Endothelial cell of umbilical vein (primary cell): ENCODE measurements around the gene PSD2. TPM values are rescaled to one million over a fixed set of nuclear protein-coding genes. Genes with fewer than 3 reads are reported as not detected.

Experiments used
- BruUV-seq: library from RNA; stranded (reverse); fragments of 400-500 nt; replicated peaks from 2 replicates; lab custom pipeline; 2021; lab: Mats Ljungman, UMichigan
- CTCF ChIA-PET: fragments of 300-600, 350-600 bp; sonication (Branson Sonifier 250); formaldehyde crosslinking; loops from one replicate; lab custom pipeline; 2021; ENCODE audit warnings: antibody characterized with exemption, inconsistent platforms; lab: Charles Lee
- POLR2A ChIA-PET: fragments of 300-600, 350-600 bp; sonication (Branson Sonifier 250); formaldehyde crosslinking; loops from one replicate; lab custom pipeline; 2021; ENCODE audit warnings: antibody characterized with exemption, inconsistent platforms; lab: Charles Lee
- DNase-seq: peaks from one replicate; pipeline ENCODE4 v3.0.0-alpha.2; 2011; ENCODE audit warnings: low read depth, low spot score
- FAIRE-seq: peaks from 2 replicates; lab custom pipeline; 2011; peaks lifted over from hg19 to GRCh38; lab: Jason Lieb, UNC
- H2AFZ ChIP-seq: 2 replicates; pipeline ENCODE4 v1.6.0; 2012; ENCODE audit warnings: low read depth, low read length, control low read depth, inconsistent platforms
- H3K27ac ChIP-seq: 2 replicates; pipeline ENCODE4 v1.5.1; 2011; ENCODE audit warnings: low read depth, mild to moderate bottlenecking, control low read depth, low read length, moderate library complexity; ENCODE audit not compliant: insufficient read depth
- H3K27me3 ChIP-seq, 2 experiments: 2 replicates each; pipeline versions ENCODE4 v1.6.0 to v1.6.1; 2011; ENCODE audit warnings: low read length in 2 of 2, mixed read lengths in 1 of 2; ENCODE audit not compliant: control insufficient read depth in 2 of 2, insufficient read depth in 2 of 2
- H3K36me3 ChIP-seq, 2 experiments: 2 replicates in 1 of 2; 3 replicates in 1 of 2; pipeline ENCODE4 v1.5.1; 2011; ENCODE audit warnings: low read length in 2 of 2, mild to moderate bottlenecking in 1 of 2, moderate library complexity in 1 of 2; ENCODE audit not compliant: control insufficient read depth in 2 of 2, insufficient read depth in 2 of 2; ENCODE audit errors: extremely low read depth in 1 of 2
- H3K4me1 ChIP-seq: 3 replicates; pipeline ENCODE4 v1.5.1; 2011; ENCODE audit warnings: mild to moderate bottlenecking, low read length; ENCODE audit not compliant: control insufficient read depth, insufficient read depth; ENCODE audit errors: extremely low read depth
- H3K4me2 ChIP-seq: 2 replicates; pipeline ENCODE4 v1.6.1; 2011; ENCODE audit warnings: low read length, control low read depth, mixed read lengths; ENCODE audit not compliant: insufficient read depth
- H3K4me3 ChIP-seq, 3 experiments: fragments of 200-600 bp in 1 of 3; sonication (generic), shearing (Covaris generic) in 1 of 3; replicated peaks in 1 of 3; 2 replicates each; pipeline ENCODE4 v1.5.1; 2011 to 2016; ENCODE audit warnings: control low read depth in 3 of 3, low read length in 3 of 3, mild to moderate bottlenecking in 2 of 3, inconsistent platforms in 1 of 3, low read depth in 1 of 3, moderate library complexity in 1 of 3; ENCODE audit not compliant: insufficient read depth in 1 of 3
- H3K79me2 ChIP-seq: 2 replicates; pipeline ENCODE4 v1.6.0; 2012; ENCODE audit warnings: low read length, inconsistent platforms; ENCODE audit not compliant: control insufficient read depth, insufficient read depth
- H3K9ac ChIP-seq: replicated peaks from 2 replicates; pipeline ENCODE3; 2011; ENCODE audit warnings: low read length, control low read depth; ENCODE audit not compliant: insufficient read depth; ENCODE audit errors: extremely low read depth
- H3K9me1 ChIP-seq: replicated peaks from 3 replicates; pipeline ENCODE4 v1.6.0; 2011; ENCODE audit warnings: mild to moderate bottlenecking, low read length; ENCODE audit not compliant: control insufficient read depth, insufficient read depth; ENCODE audit errors: extremely low read depth
- H3K9me3 ChIP-seq: replicated peaks from 2 replicates; pipeline ENCODE4 v1.5.1; 2012; ENCODE audit warnings: low read length, inconsistent platforms; ENCODE audit not compliant: control insufficient read depth, insufficient read depth
- H4K20me1 ChIP-seq: replicated peaks from 2 replicates; pipeline ENCODE3; 2011; ENCODE audit warnings: mild to moderate bottlenecking, low read length; ENCODE audit not compliant: control insufficient read depth, insufficient read depth; ENCODE audit errors: extremely low read depth
- EZH2 ChIP-seq: IDR thresholded peaks from 2 replicates; pipeline ENCODE4 v1.6.1; 2012; ENCODE audit warnings: borderline replicate concordance, low read depth, mild to moderate bottlenecking, moderate library complexity, low read length, inconsistent platforms; ENCODE audit not compliant: severe bottlenecking
- FOS ChIP-seq: IDR thresholded peaks from 2 replicates; pipeline ENCODE4 v1.6.1; 2011; ENCODE audit warnings: mild to moderate bottlenecking, low read length, moderate library complexity, borderline replicate concordance; ENCODE audit not compliant: insufficient read depth
- GATA2 ChIP-seq: IDR thresholded peaks from 2 replicates; pipeline ENCODE4 v1.7.0; 2011; ENCODE audit warnings: low read depth, mild to moderate bottlenecking, moderate library complexity, mixed read lengths, low read length; ENCODE audit not compliant: insufficient read length, insufficient read depth
- JUN ChIP-seq: IDR thresholded peaks from 2 replicates; pipeline ENCODE4 v1.6.1; 2011; ENCODE audit warnings: borderline replicate concordance, low read depth; ENCODE audit not compliant: insufficient read length, insufficient read depth
- MYC ChIP-seq: IDR thresholded peaks from one replicate; pipeline ENCODE4 v1.6.1; 2011; ENCODE audit warnings: mild to moderate bottlenecking, low read depth, low read length
- POLR2A ChIP-seq: IDR thresholded peaks from 2 replicates; pipeline ENCODE4 v1.6.1; 2012; ENCODE audit warnings: low read depth, mild to moderate bottlenecking, control low read depth, low read length
- POLR2AphosphoS5 ChIP-seq: IDR thresholded peaks from 2 replicates; pipeline ENCODE4 v1.6.1; 2012; ENCODE audit warnings: low read depth, mild to moderate bottlenecking, control low read depth, low read length, moderate library complexity; ENCODE audit not compliant: insufficient read depth
- dilution Hi-C: fragments of 300-500 bp; cut with MboI; formaldehyde crosslinking; loops from one replicate; pipeline ENCODE4 v1.15.0; 2019; ENCODE audit warnings: low sequenced_read_pairs; ENCODE audit not compliant: extremely low pct_ligation_motif_present
- intact Hi-C: fragments of 100-400 bp; cut with micrococcal nuclease; formaldehyde crosslinking; loops from one replicate; pipeline ENCODE4 v1.10.0; 2022
- polyA plus RNA-seq, 4 experiments: library from polyadenylated mRNA; depleted of rRNA in 3 of 4; stranded (reverse) in 3 of 4; unstranded in 1 of 4; fragments of >200 nt; gene quantifications; 2 replicates each; pipeline versions ENCODE4 v1.2.1 to v1.2.3, GENCODE V29; 2011 to 2012; ENCODE audit warnings: missing spikeins in 1 of 4
- total RNA-seq: library from RNA; stranded (reverse); gene quantifications from 2 replicates; pipeline ENCODE4 v1.2.3, GENCODE V29; 2021
- TF ChIP-seq, protein P1 (sequence below), 2 donors: IDR thresholded peaks; 1 replicate in 1 of 2; 2 replicates in 1 of 2; pipeline ENCODE4 v1.5.1; 2011; ENCODE audit warnings: low read length in 2 of 2, mild to moderate bottlenecking in 2 of 2, moderate library complexity in 2 of 2, control low read depth in 1 of 2, inconsistent platforms in 1 of 2, low read depth in 1 of 2; ENCODE audit not compliant: insufficient read depth in 1 of 2; ENCODE audit errors: extremely low read depth in 1 of 2
- TF ChIP-seq, protein P2 (sequence below): IDR thresholded peaks from 2 replicates; pipeline ENCODE4 v1.6.1; 2011; ENCODE audit not compliant: insufficient read depth, insufficient read length

PSD2 gene
- total and polyA plus RNA-seq, 2 donors (not counting 3 experiments of a cell fraction or from before 2014, with no cell fraction given): not detected

DNA sequence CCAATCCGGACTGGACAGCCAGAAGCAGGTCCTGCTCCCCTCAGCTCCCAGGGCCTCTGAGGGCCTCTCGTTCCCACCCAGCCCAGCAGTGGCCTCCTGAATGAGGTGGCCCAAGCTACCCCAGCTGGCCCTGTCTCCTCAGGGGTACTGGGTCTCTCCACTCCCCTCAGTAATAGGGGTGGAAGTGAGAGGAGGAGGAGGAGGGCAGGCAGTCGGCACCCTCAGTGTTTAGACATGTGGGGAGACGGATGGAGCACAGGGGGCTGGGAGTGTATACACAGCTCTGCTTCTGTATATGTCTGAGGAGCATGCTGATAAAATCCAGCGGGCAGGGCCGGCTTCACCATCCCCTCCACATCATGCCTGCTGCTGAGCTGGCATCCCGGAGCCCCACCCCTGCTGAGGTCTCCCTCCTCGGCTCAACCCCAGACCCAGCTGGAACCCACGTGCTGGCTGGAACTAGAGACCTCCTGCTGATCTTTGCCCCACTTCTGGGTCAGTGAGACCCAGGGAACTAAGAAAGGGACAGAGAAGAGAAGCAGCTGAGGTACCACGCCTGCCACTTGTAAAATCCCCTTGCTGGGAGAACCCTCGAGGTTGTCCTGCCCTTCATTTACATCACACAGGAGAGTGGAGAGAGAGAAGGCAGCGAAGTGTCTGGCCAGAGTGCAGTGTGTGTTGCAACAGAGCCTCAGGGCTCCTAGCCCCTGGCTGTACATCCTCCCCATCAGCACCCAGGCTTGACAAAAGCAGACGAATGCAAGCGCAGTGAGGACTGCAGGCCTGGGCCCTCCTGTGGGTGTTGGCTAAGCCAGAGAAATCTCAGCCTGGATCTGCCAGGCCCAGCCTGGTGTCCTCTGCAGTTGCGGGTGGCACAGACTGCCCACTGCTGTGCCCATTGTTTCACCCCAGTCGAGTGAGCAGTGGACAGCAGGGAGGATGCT is 77.5 kb downstream of the PSD2 start:
- H3K4me1 ChIP-seq: no peaks in the 10 kb centered on the region
- H3K79me2 ChIP-seq: no peaks in the 10 kb centered on the region
- no peak overlapping the region for H3K4me3 ChIP-seq
- no peak overlapping the region for H3K9ac ChIP-seq
- DNase-seq (no peak), FAIRE-seq (no peak)
- H3K27me3 ChIP-seq: peaks cover 0 to 1% of the 10 kb centered on the region in 2 experiments
- TF ChIP-seq, protein P1, sequence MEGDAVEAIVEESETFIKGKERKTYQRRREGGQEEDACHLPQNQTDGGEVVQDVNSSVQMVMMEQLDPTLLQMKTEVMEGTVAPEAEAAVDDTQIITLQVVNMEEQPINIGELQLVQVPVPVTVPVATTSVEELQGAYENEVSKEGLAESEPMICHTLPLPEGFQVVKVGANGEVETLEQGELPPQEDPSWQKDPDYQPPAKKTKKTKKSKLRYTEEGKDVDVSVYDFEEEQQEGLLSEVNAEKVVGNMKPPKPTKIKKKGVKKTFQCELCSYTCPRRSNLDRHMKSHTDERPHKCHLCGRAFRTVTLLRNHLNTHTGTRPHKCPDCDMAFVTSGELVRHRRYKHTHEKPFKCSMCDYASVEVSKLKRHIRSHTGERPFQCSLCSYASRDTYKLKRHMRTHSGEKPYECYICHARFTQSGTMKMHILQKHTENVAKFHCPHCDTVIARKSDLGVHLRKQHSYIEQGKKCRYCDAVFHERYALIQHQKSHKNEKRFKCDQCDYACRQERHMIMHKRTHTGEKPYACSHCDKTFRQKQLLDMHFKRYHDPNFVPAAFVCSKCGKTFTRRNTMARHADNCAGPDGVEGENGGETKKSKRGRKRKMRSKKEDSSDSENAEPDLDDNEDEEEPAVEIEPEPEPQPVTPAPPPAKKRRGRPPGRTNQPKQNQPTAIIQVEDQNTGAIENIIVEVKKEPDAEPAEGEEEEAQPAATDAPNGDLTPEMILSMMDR (IDR thresholded peaks at IDR 0.05; ENCODE audit: extremely low read depth in 1 of 2, insufficient read depth in 1 of 2, low read depth in 1 of 2, low read length in 2 of 2): no peak
- TF ChIP-seq, protein P2, sequence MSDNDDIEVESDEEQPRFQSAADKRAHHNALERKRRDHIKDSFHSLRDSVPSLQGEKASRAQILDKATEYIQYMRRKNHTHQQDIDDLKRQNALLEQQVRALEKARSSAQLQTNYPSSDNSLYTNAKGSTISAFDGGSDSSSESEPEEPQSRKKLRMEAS: no peak
- no peak for TF ChIP-seq EZH2
- TF ChIP-seq GATA2: no peak
- no peak for TF ChIP-seq FOS
- TF ChIP-seq JUN: no peak
- TF ChIP-seq POLR2A: no peak
- TF ChIP-seq MYC: no peak
- TF ChIP-seq POLR2AphosphoS5: no peak
- no peak overlapping the region for H3K27ac ChIP-seq
- no TSS peak for BruUV-seq
- ChIA-PET POLR2A (no interaction called here), CTCF (interaction anchor here (0.8 to 2.8 kb wide), 7 partner anchors 10 to 97 kb away, joined by 3 to 15 read pairs (median 5); no protein-coding TSS in a partner anchor)
- no peaks in the 10 kb centered on the region for H3K9me3 ChIP-seq
- H2AFZ ChIP-seq: no peak overlapping the region
- H3K36me3 ChIP-seq: no peaks in the 10 kb centered on the region
- intact Hi-C loops (no loop called here), dilution Hi-C loops (no loop called here)
- H3K4me2 ChIP-seq: no peak overlapping the region
- H4K20me1 ChIP-seq: no peaks in the 10 kb centered on the region
- no peaks in the 10 kb centered on the region for H3K9me1 ChIP-seq
